Osteocyte (in vitro differentiated cells): ENCODE results near the gene NT5DC3. TPM values are rescaled to one million over a fixed set of nuclear protein-coding genes. Genes with fewer than 3 reads are reported as not detected.
A peak's percentile ranks its signal among the peaks of the same experiment; 100 is the strongest.

Experiments
- DNase-seq: peaks from one replicate; pipeline ENCODE4 v3.0.0; 2021; ENCODE audit warnings: mixed read lengths; ENCODE audit not compliant: unreplicated experiment; ENCODE audit errors: extremely low spot score
- H3K27ac Mint-ChIP-seq: one replicate; pipeline ENCODE4 v1.8.0; 2021; ENCODE audit warnings: mild to moderate bottlenecking, mixed read lengths; ENCODE audit not compliant: unreplicated experiment
- H3K27me3 Mint-ChIP-seq: one replicate; pipeline ENCODE4 v1.8.0; 2021; ENCODE audit warnings: mixed read lengths; ENCODE audit not compliant: unreplicated experiment
- H3K36me3 Mint-ChIP-seq: one replicate; pipeline ENCODE4 v1.8.0; 2021; ENCODE audit warnings: mixed read lengths; ENCODE audit not compliant: unreplicated experiment
- H3K4me1 Mint-ChIP-seq: one replicate; pipeline ENCODE4 v1.8.0; 2021; ENCODE audit warnings: mixed read lengths; ENCODE audit not compliant: unreplicated experiment
- H3K4me3 Mint-ChIP-seq: one replicate; pipeline ENCODE4 v1.8.0; 2021; ENCODE audit warnings: mild to moderate bottlenecking, moderate library complexity, mixed read lengths; ENCODE audit not compliant: unreplicated experiment
- H3K9me3 Mint-ChIP-seq: one replicate; pipeline ENCODE4 v1.8.0; 2021; ENCODE audit warnings: mixed read lengths; ENCODE audit not compliant: unreplicated experiment
- CTCF ChIP-seq: fragments of 200-600 bp; sonication (generic); IDR thresholded peaks from 2 replicates; pipeline ENCODE4 v1.5.0; 2021; ENCODE audit warnings: antibody characterized with exemption, mild to moderate bottlenecking, moderate library complexity
- total RNA-seq: library from RNA; stranded (reverse); gene quantifications from 2 replicates; pipeline ENCODE4 v1.2.1, GENCODE V29; 2021

The NT5DC3 gene
- total RNA-seq, 1 donor from 2014 or later, result 12.5 TPM

GRCh38 chr12:103834942-103835341 lies 6.1 kb downstream of the NT5DC3 start:
- no peak for TF ChIP-seq CTCF
- peaks cover 10% of the 10 kb centered on the region for H3K9me3 Mint-ChIP-seq
- H3K36me3 Mint-ChIP-seq, result peaks cover 3% of the 10 kb centered on the region
- H3K27me3 Mint-ChIP-seq, result no peaks in the 10 kb centered on the region
- peaks cover 53% of the 10 kb centered on the region for H3K4me1 Mint-ChIP-seq
- peak overlapping the region; percentile 70 for H3K27ac Mint-ChIP-seq
- H3K4me3 Mint-ChIP-seq, result no peak overlapping the region
- no peak for DNase-seq

- peak overlapping the region; percentile 75 for H3K27ac Mint-ChIP-seq
- peaks cover 50% of the 10 kb centered on the region for H3K4me1 Mint-ChIP-seq
- H3K36me3 Mint-ChIP-seq, result peaks cover 3% of the 10 kb centered on the region
- H3K9me3 Mint-ChIP-seq, result peaks cover 10% of the 10 kb centered on the region
- no peak for DNase-seq
- no peaks in the 10 kb centered on the region for H3K27me3 Mint-ChIP-seq
- H3K4me3 Mint-ChIP-seq, result no peak overlapping the region
- no peak for TF ChIP-seq CTCF
These were observed 7.1 kb downstream of the NT5DC3 start for GRCh38 chr12:103833891-103834290.

- H3K27ac Mint-ChIP-seq, result peak overlapping the region; percentile 75
- peaks cover 10% of the 10 kb centered on the region for H3K9me3 Mint-ChIP-seq
- DNase-seq, result no peak
- TF ChIP-seq CTCF, result no peak
- H3K27me3 Mint-ChIP-seq, result no peaks in the 10 kb centered on the region
- peaks cover 48% of the 10 kb centered on the region for H3K4me1 Mint-ChIP-seq
- no peak overlapping the region for H3K4me3 Mint-ChIP-seq
- peaks cover 3% of the 10 kb centered on the region for H3K36me3 Mint-ChIP-seq
These were observed 7.8 kb downstream of the NT5DC3 start for GRCh38 chr12:103833095-103833775.

- H3K27me3 Mint-ChIP-seq, result no peaks in the 10 kb centered on the region
- peaks cover 3% of the 10 kb centered on the region for H3K36me3 Mint-ChIP-seq
- H3K27ac Mint-ChIP-seq, result no peak overlapping the region
- H3K4me1 Mint-ChIP-seq, result peaks cover 50% of the 10 kb centered on the region
- peaks cover 10% of the 10 kb centered on the region for H3K9me3 Mint-ChIP-seq
- no peak for TF ChIP-seq CTCF
- no peak for DNase-seq
- no peak overlapping the region for H3K4me3 Mint-ChIP-seq
These were observed 8.7 kb downstream of the NT5DC3 start for GRCh38 chr12:103832048-103832997.
